IMR-90 (cell line): ENCODE data around the gene ZNF280A. TPM values are rescaled to one million over a fixed set of nuclear protein-coding genes. Genes with fewer than 3 reads are reported as not detected.

Experiments used
- ATAC-seq: fragments of 200-7000 bp; cut with Tn5 transposase; 2 replicates; pipeline ENCODE4 v1.9.1; 2020; ENCODE audit warnings: low read depth, mild to moderate bottlenecking, moderate library complexity
- BruUV-seq: library from RNA; stranded (reverse); fragments of 400-500 nt; replicated peaks from 2 replicates; lab custom pipeline; 2021; lab: Mats Ljungman, UMichigan
- CTCF ChIA-PET: fragments of 300-600 bp; formaldehyde crosslinking; extraction: SDS; loops from one replicate; lab custom pipeline; 2021; ENCODE audit warnings: antibody characterized with exemption; lab: Yijun Ruan, JAX
- POLR2A ChIA-PET: fragments of 300-600 bp; sonication (Branson Sonifier 250); formaldehyde crosslinking; loops from one replicate; lab custom pipeline; 2022; ENCODE audit warnings: antibody characterized with exemption; ENCODE audit not compliant: unreplicated experiment; lab: Charles Lee
- DNase-seq: peaks from one replicate; pipeline ENCODE4 v3.0.0; 2013
- H2AFZ ChIP-seq: replicated peaks from 2 replicates; pipeline ENCODE3; 2013; ENCODE audit warnings: low read length, mild to moderate bottlenecking; ENCODE audit not compliant: poor library complexity
- H2AK5ac ChIP-seq: 2 replicates; pipeline ENCODE4 v1.6.1; 2013; ENCODE audit warnings: low read depth, low read length, inconsistent platforms
- H2AK9ac ChIP-seq: replicated peaks from 2 replicates; pipeline ENCODE3; 2013; ENCODE audit warnings: mild to moderate bottlenecking, low read depth, low read length, moderate library complexity; ENCODE audit not compliant: poor library complexity
- H2BK120ac ChIP-seq: 2 replicates; pipeline ENCODE4 v1.6.1; 2013; ENCODE audit warnings: low read depth, low read length, inconsistent platforms
- H2BK15ac ChIP-seq: 3 replicates; pipeline ENCODE4 v1.6.1; 2013; ENCODE audit warnings: low read depth, low read length, inconsistent platforms
- H2BK20ac ChIP-seq: 2 replicates; pipeline ENCODE4 v1.6.1; 2013; ENCODE audit warnings: low read depth, mild to moderate bottlenecking, inconsistent platforms, low read length, moderate library complexity
- H2BK5ac ChIP-seq: 2 replicates; pipeline ENCODE4 v1.6.1; 2013; ENCODE audit warnings: mild to moderate bottlenecking, low read depth, low read length, inconsistent platforms; ENCODE audit not compliant: poor library complexity, severe bottlenecking
- H3K14ac ChIP-seq: replicated peaks from 2 replicates; pipeline ENCODE4 v1.6.1; 2013; ENCODE audit warnings: low read depth, low read length, inconsistent platforms
- H3K18ac ChIP-seq: 2 replicates; pipeline ENCODE4 v1.6.1; 2013; ENCODE audit warnings: low read depth, low read length, control low read depth
- H3K23ac ChIP-seq: 2 replicates; pipeline ENCODE4 v1.6.1; 2013; ENCODE audit warnings: low read depth, low read length, inconsistent platforms
- H3K27ac ChIP-seq: 2 replicates; pipeline ENCODE4 v1.5.1; 2013; ENCODE audit warnings: mild to moderate bottlenecking, control low read depth, low read length; ENCODE audit not compliant: insufficient read depth
- H3K27me3 ChIP-seq: 2 replicates; pipeline ENCODE4 v1.6.1; 2013; ENCODE audit warnings: low read length; ENCODE audit not compliant: control insufficient read depth, insufficient read depth
- H3K36me3 ChIP-seq: 2 replicates; pipeline ENCODE4 v1.6.1; 2013; ENCODE audit warnings: low read length, mixed read lengths; ENCODE audit not compliant: control insufficient read depth, insufficient read depth
- H3K4ac ChIP-seq: 2 replicates; pipeline ENCODE4 v1.6.1; 2013; ENCODE audit warnings: low read depth, low read length, inconsistent platforms
- H3K4me1 ChIP-seq: 2 replicates; pipeline ENCODE4 v1.6.1; 2013; ENCODE audit warnings: low read length, mixed read lengths; ENCODE audit not compliant: control insufficient read depth, insufficient read depth
- H3K4me2 ChIP-seq: 2 replicates; pipeline ENCODE4 v1.6.1; 2013; ENCODE audit warnings: low read depth, mild to moderate bottlenecking, control low read depth, low read length, moderate library complexity
- H3K4me3 ChIP-seq: 2 replicates; pipeline ENCODE4 v1.5.1; 2013; ENCODE audit warnings: low read depth, mild to moderate bottlenecking, control low read depth, low read length, moderate library complexity; ENCODE audit not compliant: insufficient read depth
- H3K56ac ChIP-seq: 2 replicates; pipeline ENCODE4 v1.6.1; 2013; ENCODE audit warnings: low read length, inconsistent platforms; ENCODE audit not compliant: insufficient read depth; ENCODE audit errors: extremely low read depth
- H3K79me1 ChIP-seq, 2 experiments: 2 replicates each; pipeline ENCODE4 v1.6.1; 2013; ENCODE audit warnings: low read length in 2 of 2, inconsistent platforms in 1 of 2, low read depth in 1 of 2
- H3K9ac ChIP-seq: 2 replicates; pipeline ENCODE4 v1.6.1; 2013; ENCODE audit warnings: low read depth, low read length, control low read depth
- H3K9me1 ChIP-seq: 2 replicates; pipeline ENCODE4 v1.6.1; 2013; ENCODE audit warnings: low read length, inconsistent platforms; ENCODE audit not compliant: insufficient read depth
- H3K9me3 ChIP-seq: 2 replicates; pipeline ENCODE4 v1.6.1; 2013; ENCODE audit warnings: low read length; ENCODE audit not compliant: control insufficient read depth, insufficient read depth
- H4K20me1 ChIP-seq: 2 replicates; pipeline ENCODE4 v1.6.1; 2013; ENCODE audit warnings: low read length, inconsistent platforms; ENCODE audit not compliant: insufficient read depth
- H4K5ac ChIP-seq: 2 replicates; pipeline ENCODE4 v1.6.1; 2013; ENCODE audit warnings: mild to moderate bottlenecking, low read depth, low read length, control low read depth
- H4K8ac ChIP-seq, 2 experiments: 2 replicates each; pipeline ENCODE4 v1.6.1; 2013; ENCODE audit warnings: low read depth in 2 of 2, low read length in 2 of 2, control low read depth in 1 of 2, inconsistent platforms in 1 of 2
- H4K91ac ChIP-seq: 2 replicates; pipeline ENCODE4 v1.6.1; 2013; ENCODE audit warnings: low read depth, low read length, inconsistent platforms; ENCODE audit not compliant: insufficient read depth
- WGBS, 2 experiments: methylation state at CpG; one replicate each; pipeline versions ENCODE4 v1.1.5 to v1.1.7; 2013; ENCODE audit warnings: missing lambda C conversion rate in 2 of 2; ENCODE audit not compliant: insufficient read length in 1 of 2; ENCODE audit errors: extremely low coverage in 2 of 2; 5-methylcytosine and 5-hydroxymethylcytosine counted together
- dilution Hi-C: fragments of 300-500 bp; cut with HindIII; formaldehyde crosslinking; loops from one replicate; pipeline ENCODE4 v1.14.3; 2018; ENCODE audit warnings: low sequenced_read_pairs; ENCODE audit not compliant: unreplicated experiment
- in situ Hi-C: fragments of 300-500 bp; cut with MboI; formaldehyde crosslinking; loops from 3 replicates; pipeline ENCODE4 v1.14.3; 2019; ENCODE audit warnings: low sequenced_read_pairs, inconsistent platforms, mixed read lengths
- intact Hi-C: fragments of 100-400 bp; cut with micrococcal nuclease; formaldehyde crosslinking; loops from 2 replicates; pipeline ENCODE4 v1.10.0; 2022
- polyA plus RNA-seq, 3 experiments: library from polyadenylated mRNA; depleted of rRNA; stranded (reverse); fragments of >200 nt; gene quantifications; 2 replicates each; pipeline ENCODE4 v1.2.3, GENCODE V29; 2012; ENCODE audit warnings: low replicate concordance in 1 of 3
- total RNA-seq: library from RNA; depleted of rRNA; stranded (reverse); fragments of >200 nt; gene quantifications from 2 replicates; pipeline ENCODE4 v1.2.3, GENCODE V29; 2012
- TF ChIP-seq, protein P1 (sequence below): fragments of 150-350 bp; IDR thresholded peaks from 2 replicates; pipeline ENCODE4 v1.6.1; 2016; ENCODE audit warnings: low read depth, mild to moderate bottlenecking, low read length, moderate library complexity, borderline replicate concordance

Gene ZNF280A
- total and polyA plus RNA-seq, 2 of the 4 experiments (the other 2 are of a cell fraction): not detected

DNA sequence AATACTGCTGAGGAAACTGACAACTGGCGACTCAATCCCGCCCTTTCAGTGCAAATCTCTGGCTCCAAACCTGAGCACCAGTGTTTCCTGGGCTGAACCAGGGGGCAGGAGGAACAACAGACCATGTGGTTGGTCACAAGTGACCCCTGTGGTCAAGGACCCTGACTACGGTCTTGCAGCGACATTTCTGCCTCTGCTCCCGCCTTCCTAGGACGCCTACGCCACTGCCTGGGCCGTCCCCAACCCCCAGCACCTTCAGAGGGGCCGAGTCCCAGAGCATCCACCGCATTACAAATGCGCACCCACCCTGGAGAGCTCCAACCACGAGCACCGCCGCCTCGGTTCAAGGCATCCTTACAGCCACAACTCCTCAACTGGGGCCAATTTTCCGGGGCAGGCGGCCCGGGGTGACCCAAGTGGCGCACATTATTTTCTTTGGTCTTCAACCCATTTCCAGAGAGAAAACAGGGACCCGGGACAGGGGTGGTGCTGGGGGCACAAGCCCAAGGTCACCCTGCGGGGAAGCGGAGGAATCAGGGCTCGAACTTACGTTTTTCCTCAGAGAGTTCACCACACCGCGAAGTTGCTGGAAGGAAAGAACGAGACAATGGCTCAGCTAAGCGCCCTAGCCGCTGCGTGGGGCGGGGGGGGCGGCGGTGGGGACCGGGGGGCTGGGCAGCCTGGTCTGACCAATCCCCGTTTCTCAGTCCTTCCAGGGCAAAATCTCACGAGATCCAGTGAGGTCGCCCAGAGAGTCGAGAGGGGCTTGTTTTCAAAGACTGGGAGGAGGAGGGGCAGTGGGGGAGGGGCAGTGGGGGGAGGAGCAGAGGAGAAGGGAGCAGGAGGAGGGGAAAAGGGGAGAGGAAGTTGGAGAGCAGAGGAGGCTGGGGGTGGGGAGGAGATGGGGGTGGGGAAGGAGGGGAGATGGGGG is 37.2 kb upstream of the ZNF280A start:
- no peaks in the 10 kb centered on the region for H3K9me3 ChIP-seq
- H2AK5ac ChIP-seq: no peak overlapping the region
- H3K79me1 ChIP-seq: no peaks in the 10 kb centered on the region
- in situ Hi-C loops: no loop called here
- no peaks in the 10 kb centered on the region for H4K20me1 ChIP-seq
- no peaks in the 10 kb centered on the region for H3K36me3 ChIP-seq
- H2AK9ac ChIP-seq: no peak overlapping the region
- no peak overlapping the region for H3K18ac ChIP-seq
- no peak overlapping the region for H2BK20ac ChIP-seq
- no peak overlapping the region for H2BK5ac ChIP-seq
- H3K4me1 ChIP-seq: no peaks in the 10 kb centered on the region
- no peak overlapping the region for H3K23ac ChIP-seq
- no peak overlapping the region for H2AFZ ChIP-seq
- TF ChIP-seq, protein P1, sequence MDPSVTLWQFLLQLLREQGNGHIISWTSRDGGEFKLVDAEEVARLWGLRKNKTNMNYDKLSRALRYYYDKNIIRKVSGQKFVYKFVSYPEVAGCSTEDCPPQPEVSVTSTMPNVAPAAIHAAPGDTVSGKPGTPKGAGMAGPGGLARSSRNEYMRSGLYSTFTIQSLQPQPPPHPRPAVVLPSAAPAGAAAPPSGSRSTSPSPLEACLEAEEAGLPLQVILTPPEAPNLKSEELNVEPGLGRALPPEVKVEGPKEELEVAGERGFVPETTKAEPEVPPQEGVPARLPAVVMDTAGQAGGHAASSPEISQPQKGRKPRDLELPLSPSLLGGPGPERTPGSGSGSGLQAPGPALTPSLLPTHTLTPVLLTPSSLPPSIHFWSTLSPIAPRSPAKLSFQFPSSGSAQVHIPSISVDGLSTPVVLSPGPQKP: no peak
- H4K91ac ChIP-seq: no peak overlapping the region
- DNase-seq: no peak
- no peak overlapping the region for H3K4me3 ChIP-seq
- no peaks in the 10 kb centered on the region; the same call in 1 of the 2 replicates for H3K9me1 ChIP-seq
- no TSS peak for BruUV-seq
- no peak overlapping the region for H3K14ac ChIP-seq
- no peak overlapping the region for H4K5ac ChIP-seq
- H3K27ac ChIP-seq: no peak overlapping the region
- no peak overlapping the region for H2BK15ac ChIP-seq
- dilution Hi-C loops: no loop called here
- H3K27me3 ChIP-seq: no peaks in the 10 kb centered on the region; the same call in 1 of the 2 replicates
- ChIA-PET CTCF (no interaction called here), POLR2A (no interaction called here)
- no peak overlapping the region for H4K8ac ChIP-seq
- ATAC-seq: no peak
- intact Hi-C loops: no loop called here
- H3K56ac ChIP-seq: no peak overlapping the region
- H3K4me2 ChIP-seq: no peak overlapping the region
- H3K9ac ChIP-seq: no peak overlapping the region
- H3K4ac ChIP-seq: no peak overlapping the region
- 80% methylated on average over 7 of the region's 38 CpGs; no CpG with 5 or more reads in 1 of the 2 experiments for WGBS, 2 experiments
- no peak overlapping the region for H2BK120ac ChIP-seq
